ENCODE data around the gene UBE2O. TPM values are rescaled to one million over a fixed set of nuclear protein-coding genes. Genes with fewer than 3 reads are reported as not detected.

The UBE2O gene
- total RNA-seq, 1 experiment from 2014 or later = 52.6 TPM

- Histone ChIP-seq H2BK15ac (ENCODE audit: low read depth, low read length) (no peak overlapping the region), H4K91ac (ENCODE audit: insufficient read length, low read depth, low read length) (no peak overlapping the region), H3K4me2 (ENCODE audit: insufficient read depth, insufficient read length, low read length) (no peak overlapping the region), H4K5ac (ENCODE audit: insufficient read length, low read depth, low read length) (no peak overlapping the region), H3K4me1 (ENCODE audit: insufficient read depth, low read length) (no peaks in the 10 kb centered on the region), H3K14ac (ENCODE audit: insufficient read depth, low read length) (no peak overlapping the region; the same call in 1 of the 2 replicates), H3K4ac (ENCODE audit: low read depth, low read length) (no peak overlapping the region), H2AFZ (ENCODE audit: low read length) (no peak overlapping the region), H3K18ac (ENCODE audit: insufficient read length, low read depth, low read length) (no peak overlapping the region), H3K79me1 (ENCODE audit: insufficient read depth, low read depth, low read length, poor library complexity, severe bottlenecking) (no peaks in the 10 kb centered on the region), H3K56ac (ENCODE audit: insufficient read length, low read depth, low read length) (no peak overlapping the region), H4K8ac (replicated peaks; ENCODE audit: insufficient read length, low read depth, low read length) (no peak overlapping the region), H2BK120ac (ENCODE audit: low read depth, low read length, poor library complexity, severe bottlenecking) (no peak overlapping the region), H3K23me2 (ENCODE audit: insufficient read length, low read depth, low read length, poor library complexity, severe bottlenecking) (no peaks in the 10 kb centered on the region), H3K27me3 (ENCODE audit: insufficient read depth, low read length) (no peaks in the 10 kb centered on the region), H3K23ac (ENCODE audit: insufficient read length, low read depth, low read length) (no peak overlapping the region), H3K9ac (ENCODE audit: extremely low read depth, insufficient read length, low read length) (no peak overlapping the region), H2BK12ac (ENCODE audit: insufficient read length, low read depth, low read length) (no peak overlapping the region), H4K20me1 (ENCODE audit: control insufficient read depth, insufficient read depth, insufficient read length) (no peaks in the 10 kb centered on the region), H3T11ph (ENCODE audit: low read length) (no peak overlapping the region), H3K79me2 (ENCODE audit: insufficient read depth, low read length) (no peaks in the 10 kb centered on the region), H3K9me3 (ENCODE audit: control insufficient read depth, low read depth, low read length) (no peaks in the 10 kb centered on the region), H2BK20ac (ENCODE audit: low read depth, low read length, poor library complexity, severe bottlenecking) (no peak overlapping the region), H3K27ac (ENCODE audit: insufficient read length, low read depth, low read length) (no peak overlapping the region), H2BK5ac (ENCODE audit: insufficient read length, low read length) (no peak overlapping the region), H2AK5ac (ENCODE audit: insufficient read length, low read length) (no peak overlapping the region)
- H3K4me1 Mint-ChIP-seq = peaks cover 0 to 8% of the 10 kb centered on the region in 2 experiments; a peak in 2 of 4 replicates
- no CpG with 5 or more reads among the region's 11 CpGs for WGBS (ENCODE audit: extremely low coverage, insufficient read length, low lambda C conversion rate)
- H3K27ac Mint-ChIP-seq = peak overlapping the region; percentile 21 to 54 (median 30); a peak in 5 of 7 replicates
- H3K36me3 Mint-ChIP-seq (ENCODE audit: insufficient read depth in 1 of 3, low read depth in 3 of 3) = peaks cover 1 to 11% (median 10%) of the 10 kb centered on the region in 3 experiments; a peak in 5 of 7 replicates
- H3K9me3 Mint-ChIP-seq = no peaks in the 10 kb centered on the region
- no peak for TF ChIP-seq CTCF (conservative IDR thresholded peaks at IDR 0.05)
- no peak overlapping the region for H3K4me3 Mint-ChIP-seq
- peaks cover 2% of the 10 kb centered on the region; the same call in 1 of the 2 replicates for H3K27me3 Mint-ChIP-seq (ENCODE audit: low read depth)
- DNase-seq = no peak
Measured at GRCh38 chr17:76484228-76484725, 31.3 kb upstream of the UBE2O start.
